IMR-90 (cell line): ENCODE measurements around the gene DUOX1. TPM values are rescaled to one million over a fixed set of nuclear protein-coding genes. Genes with fewer than 3 reads are reported as not detected.

ENCODE experiments used
- ATAC-seq: fragments of 200-7000 bp; cut with Tn5 transposase; 2 replicates; pipeline ENCODE4 v1.9.1; 2020; ENCODE audit warnings: low read depth, mild to moderate bottlenecking, moderate library complexity
- BruUV-seq: library from RNA; stranded (reverse); fragments of 400-500 nt; replicated peaks from 2 replicates; lab custom pipeline; 2021; lab: Mats Ljungman, UMichigan
- CTCF ChIA-PET: fragments of 300-600 bp; formaldehyde crosslinking; extraction: SDS; loops from one replicate; lab custom pipeline; 2021; ENCODE audit warnings: antibody characterized with exemption; lab: Yijun Ruan, JAX
- POLR2A ChIA-PET: fragments of 300-600 bp; sonication (Branson Sonifier 250); formaldehyde crosslinking; loops from one replicate; lab custom pipeline; 2022; ENCODE audit warnings: antibody characterized with exemption; ENCODE audit not compliant: unreplicated experiment; lab: Charles Lee
- DNase-seq: peaks from one replicate; pipeline ENCODE4 v3.0.0; 2013
- H2AFZ ChIP-seq: replicated peaks from 2 replicates; pipeline ENCODE3; 2013; ENCODE audit warnings: low read length, mild to moderate bottlenecking; ENCODE audit not compliant: poor library complexity
- H2AK5ac ChIP-seq: 2 replicates; pipeline ENCODE4 v1.6.1; 2013; ENCODE audit warnings: low read depth, low read length, inconsistent platforms
- H2AK9ac ChIP-seq: replicated peaks from 2 replicates; pipeline ENCODE3; 2013; ENCODE audit warnings: mild to moderate bottlenecking, low read depth, low read length, moderate library complexity; ENCODE audit not compliant: poor library complexity
- H2BK120ac ChIP-seq: 2 replicates; pipeline ENCODE4 v1.6.1; 2013; ENCODE audit warnings: low read depth, low read length, inconsistent platforms
- H2BK15ac ChIP-seq: 3 replicates; pipeline ENCODE4 v1.6.1; 2013; ENCODE audit warnings: low read depth, low read length, inconsistent platforms
- H2BK20ac ChIP-seq: 2 replicates; pipeline ENCODE4 v1.6.1; 2013; ENCODE audit warnings: low read depth, mild to moderate bottlenecking, inconsistent platforms, low read length, moderate library complexity
- H2BK5ac ChIP-seq: 2 replicates; pipeline ENCODE4 v1.6.1; 2013; ENCODE audit warnings: mild to moderate bottlenecking, low read depth, low read length, inconsistent platforms; ENCODE audit not compliant: poor library complexity, severe bottlenecking
- H3K14ac ChIP-seq: replicated peaks from 2 replicates; pipeline ENCODE4 v1.6.1; 2013; ENCODE audit warnings: low read depth, low read length, inconsistent platforms
- H3K18ac ChIP-seq: 2 replicates; pipeline ENCODE4 v1.6.1; 2013; ENCODE audit warnings: low read depth, low read length, control low read depth
- H3K23ac ChIP-seq: 2 replicates; pipeline ENCODE4 v1.6.1; 2013; ENCODE audit warnings: low read depth, low read length, inconsistent platforms
- H3K27ac ChIP-seq: 2 replicates; pipeline ENCODE4 v1.5.1; 2013; ENCODE audit warnings: mild to moderate bottlenecking, control low read depth, low read length; ENCODE audit not compliant: insufficient read depth
- H3K27me3 ChIP-seq: 2 replicates; pipeline ENCODE4 v1.6.1; 2013; ENCODE audit warnings: low read length; ENCODE audit not compliant: control insufficient read depth, insufficient read depth
- H3K36me3 ChIP-seq: 2 replicates; pipeline ENCODE4 v1.6.1; 2013; ENCODE audit warnings: low read length, mixed read lengths; ENCODE audit not compliant: control insufficient read depth, insufficient read depth
- H3K4ac ChIP-seq: 2 replicates; pipeline ENCODE4 v1.6.1; 2013; ENCODE audit warnings: low read depth, low read length, inconsistent platforms
- H3K4me1 ChIP-seq: 2 replicates; pipeline ENCODE4 v1.6.1; 2013; ENCODE audit warnings: low read length, mixed read lengths; ENCODE audit not compliant: control insufficient read depth, insufficient read depth
- H3K4me2 ChIP-seq: 2 replicates; pipeline ENCODE4 v1.6.1; 2013; ENCODE audit warnings: low read depth, mild to moderate bottlenecking, control low read depth, low read length, moderate library complexity
- H3K4me3 ChIP-seq: 2 replicates; pipeline ENCODE4 v1.5.1; 2013; ENCODE audit warnings: low read depth, mild to moderate bottlenecking, control low read depth, low read length, moderate library complexity; ENCODE audit not compliant: insufficient read depth
- H3K56ac ChIP-seq: 2 replicates; pipeline ENCODE4 v1.6.1; 2013; ENCODE audit warnings: low read length, inconsistent platforms; ENCODE audit not compliant: insufficient read depth; ENCODE audit errors: extremely low read depth
- H3K79me1 ChIP-seq, 2 experiments: 2 replicates each; pipeline ENCODE4 v1.6.1; 2013; ENCODE audit warnings: low read length in 2 of 2, inconsistent platforms in 1 of 2, low read depth in 1 of 2
- H3K9ac ChIP-seq: 2 replicates; pipeline ENCODE4 v1.6.1; 2013; ENCODE audit warnings: low read depth, low read length, control low read depth
- H3K9me1 ChIP-seq: 2 replicates; pipeline ENCODE4 v1.6.1; 2013; ENCODE audit warnings: low read length, inconsistent platforms; ENCODE audit not compliant: insufficient read depth
- H3K9me3 ChIP-seq: 2 replicates; pipeline ENCODE4 v1.6.1; 2013; ENCODE audit warnings: low read length; ENCODE audit not compliant: control insufficient read depth, insufficient read depth
- H4K20me1 ChIP-seq: 2 replicates; pipeline ENCODE4 v1.6.1; 2013; ENCODE audit warnings: low read length, inconsistent platforms; ENCODE audit not compliant: insufficient read depth
- H4K5ac ChIP-seq: 2 replicates; pipeline ENCODE4 v1.6.1; 2013; ENCODE audit warnings: mild to moderate bottlenecking, low read depth, low read length, control low read depth
- H4K8ac ChIP-seq, 2 experiments: 2 replicates each; pipeline ENCODE4 v1.6.1; 2013; ENCODE audit warnings: low read depth in 2 of 2, low read length in 2 of 2, control low read depth in 1 of 2, inconsistent platforms in 1 of 2
- H4K91ac ChIP-seq: 2 replicates; pipeline ENCODE4 v1.6.1; 2013; ENCODE audit warnings: low read depth, low read length, inconsistent platforms; ENCODE audit not compliant: insufficient read depth
- CEBPB ChIP-seq: IDR thresholded peaks from 2 replicates; pipeline ENCODE4 v1.6.1; 2012; ENCODE audit warnings: low read depth, low read length, improper control_type of control experiment
- FOS ChIP-seq: fragments of 150-350 bp; IDR thresholded peaks from 2 replicates; pipeline ENCODE4 v1.6.1; 2016; ENCODE audit warnings: low read depth, low read length
- MAFK ChIP-seq: IDR thresholded peaks from 2 replicates; pipeline ENCODE4 v1.6.1; 2012; ENCODE audit warnings: low read depth, low read length, improper control_type of control experiment
- NFE2L2 ChIP-seq: fragments of 150-350 bp; IDR thresholded peaks from 2 replicates; pipeline ENCODE4 v1.6.1; 2016; ENCODE audit warnings: low read depth, mild to moderate bottlenecking, low read length
- POLR2A ChIP-seq: IDR thresholded peaks from 2 replicates; pipeline ENCODE4 v1.6.1; 2012; ENCODE audit warnings: mild to moderate bottlenecking, low read depth, low read length
- RFX5 ChIP-seq: IDR thresholded peaks from 2 replicates; pipeline ENCODE4 v1.8.0; 2012; ENCODE audit warnings: low read depth, mild to moderate bottlenecking, low read length, moderate library complexity
- WGBS, 2 experiments: methylation state at CpG; one replicate each; pipeline versions ENCODE4 v1.1.5 to v1.1.7; 2013; ENCODE audit warnings: missing lambda C conversion rate in 2 of 2; ENCODE audit not compliant: insufficient read length in 1 of 2; ENCODE audit errors: extremely low coverage in 2 of 2; 5-methylcytosine and 5-hydroxymethylcytosine counted together
- dilution Hi-C: fragments of 300-500 bp; cut with HindIII; formaldehyde crosslinking; loops from one replicate; pipeline ENCODE4 v1.14.3; 2018; ENCODE audit warnings: low sequenced_read_pairs; ENCODE audit not compliant: unreplicated experiment
- in situ Hi-C: fragments of 300-500 bp; cut with MboI; formaldehyde crosslinking; loops from 3 replicates; pipeline ENCODE4 v1.14.3; 2019; ENCODE audit warnings: low sequenced_read_pairs, inconsistent platforms, mixed read lengths
- intact Hi-C: fragments of 100-400 bp; cut with micrococcal nuclease; formaldehyde crosslinking; loops from 2 replicates; pipeline ENCODE4 v1.10.0; 2022
- polyA plus RNA-seq, 3 experiments: library from polyadenylated mRNA; depleted of rRNA; stranded (reverse); fragments of >200 nt; gene quantifications; 2 replicates each; pipeline ENCODE4 v1.2.3, GENCODE V29; 2012; ENCODE audit warnings: low replicate concordance in 1 of 3
- total RNA-seq: library from RNA; depleted of rRNA; stranded (reverse); fragments of >200 nt; gene quantifications from 2 replicates; pipeline ENCODE4 v1.2.3, GENCODE V29; 2012
- TF ChIP-seq, protein P1 (sequence below): fragments of 150-350 bp; IDR thresholded peaks from 2 replicates; pipeline ENCODE4 v1.6.1; 2016; ENCODE audit warnings: low read depth, mild to moderate bottlenecking, low read length, moderate library complexity, borderline replicate concordance

The DUOX1 gene
- total and polyA plus RNA-seq, 2 of the 4 experiments (the other 2 are of a cell fraction) = not detected

DNA sequence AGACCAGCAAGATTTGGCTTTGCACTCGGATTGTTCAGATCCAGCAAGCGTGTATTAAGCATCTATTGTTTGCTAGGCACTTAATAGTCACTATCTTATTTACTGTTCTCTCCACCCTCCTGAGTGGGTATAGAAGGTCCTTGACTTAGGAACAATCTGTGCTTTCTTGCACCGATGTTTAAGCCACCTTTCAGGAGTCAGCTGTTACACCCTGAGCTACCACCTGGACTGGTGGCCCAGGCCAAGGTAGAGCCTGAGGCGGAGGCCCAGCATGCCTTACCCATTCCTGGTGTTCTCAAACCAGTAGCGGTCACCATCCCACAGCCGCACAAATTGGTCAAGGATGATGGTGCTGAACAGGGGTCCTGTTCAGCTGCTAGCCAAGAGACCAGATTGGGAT lies 10.0 kb downstream of the DUOX1 start (continued):
- no peak for TF ChIP-seq RFX5
- no peak for TF ChIP-seq CEBPB
- TF ChIP-seq, protein P1, sequence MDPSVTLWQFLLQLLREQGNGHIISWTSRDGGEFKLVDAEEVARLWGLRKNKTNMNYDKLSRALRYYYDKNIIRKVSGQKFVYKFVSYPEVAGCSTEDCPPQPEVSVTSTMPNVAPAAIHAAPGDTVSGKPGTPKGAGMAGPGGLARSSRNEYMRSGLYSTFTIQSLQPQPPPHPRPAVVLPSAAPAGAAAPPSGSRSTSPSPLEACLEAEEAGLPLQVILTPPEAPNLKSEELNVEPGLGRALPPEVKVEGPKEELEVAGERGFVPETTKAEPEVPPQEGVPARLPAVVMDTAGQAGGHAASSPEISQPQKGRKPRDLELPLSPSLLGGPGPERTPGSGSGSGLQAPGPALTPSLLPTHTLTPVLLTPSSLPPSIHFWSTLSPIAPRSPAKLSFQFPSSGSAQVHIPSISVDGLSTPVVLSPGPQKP = no peak

DNA sequence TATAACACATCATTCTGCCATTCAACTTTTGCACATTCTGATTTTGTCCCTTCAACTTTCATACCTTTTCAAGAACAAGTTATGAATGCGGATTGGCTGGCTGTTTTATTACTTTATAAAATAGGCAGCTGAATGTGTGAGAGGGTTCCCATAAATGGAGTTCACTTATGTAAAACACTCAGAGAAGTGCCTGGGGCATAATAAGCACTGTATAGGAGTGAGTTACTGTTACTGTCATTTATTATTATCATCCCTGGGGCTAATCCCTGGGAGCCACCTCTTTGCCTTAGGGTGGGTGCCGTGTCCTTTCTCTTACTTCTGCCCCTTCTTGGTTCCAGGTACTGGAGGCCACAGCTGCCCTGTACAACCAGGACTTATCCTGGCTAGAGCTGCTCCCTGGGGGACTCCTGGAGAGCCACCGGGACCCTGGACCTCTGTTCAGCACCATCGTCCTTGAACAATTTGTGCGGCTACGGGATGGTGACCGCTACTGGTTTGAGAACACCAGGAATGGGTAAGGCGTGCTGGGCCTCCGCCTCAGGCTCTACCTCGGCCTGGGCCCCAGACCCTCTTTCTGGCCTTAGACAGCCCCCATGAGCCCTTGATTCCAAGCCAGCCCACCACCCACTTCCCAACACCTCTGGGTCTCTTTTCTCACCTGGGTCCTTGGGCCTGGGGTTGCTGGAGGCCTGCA lies 10.9 kb downstream of the DUOX1 start:
- no peak overlapping the region for H3K56ac ChIP-seq
- H2BK20ac ChIP-seq = no peak overlapping the region
- no peak overlapping the region for H2AFZ ChIP-seq
- H4K91ac ChIP-seq = no peak overlapping the region
- intact Hi-C loops (no loop called here), dilution Hi-C loops (no loop called here), in situ Hi-C loops (no loop called here)
- H3K79me1 ChIP-seq = no peaks in the 10 kb centered on the region
- H4K8ac ChIP-seq = no peak overlapping the region
- H3K4me3 ChIP-seq = no peak overlapping the region
- no peak overlapping the region for H2AK9ac ChIP-seq
- H2BK5ac ChIP-seq = no peak overlapping the region
- CTCF ChIA-PET = no interaction called here
- H3K27me3 ChIP-seq = peaks cover 54% of the 10 kb centered on the region
- no peak overlapping the region for H2BK15ac ChIP-seq
- H3K4me2 ChIP-seq = no peak overlapping the region
- no peaks in the 10 kb centered on the region for H3K9me1 ChIP-seq
- POLR2A ChIA-PET = no interaction called here
- H4K5ac ChIP-seq = no peak overlapping the region
- no peaks in the 10 kb centered on the region for H3K9me3 ChIP-seq
- no peak overlapping the region for H3K14ac ChIP-seq
- BruUV-seq = no TSS peak
- ATAC-seq = no peak
- no peak overlapping the region for H3K18ac ChIP-seq
- no peak overlapping the region for H2AK5ac ChIP-seq
- 80% methylated on average over 1 of the region's 10 CpGs; no CpG with 5 or more reads in 1 of the 2 experiments for WGBS, 2 experiments
- H3K36me3 ChIP-seq = no peaks in the 10 kb centered on the region
- no peak for DNase-seq
- TF ChIP-seq FOS = no peak
- no peak for TF ChIP-seq MAFK
- no peak for TF ChIP-seq POLR2A
- TF ChIP-seq, protein P1 = no peak
- TF ChIP-seq NFE2L2 = no peak
- no peak overlapping the region for H3K27ac ChIP-seq
- H3K4ac ChIP-seq = no peak overlapping the region
- no peak overlapping the region for H3K9ac ChIP-seq
- no peak overlapping the region for H3K23ac ChIP-seq
- no peaks in the 10 kb centered on the region for H3K4me1 ChIP-seq
- H4K20me1 ChIP-seq = no peaks in the 10 kb centered on the region
- no peak overlapping the region for H2BK120ac ChIP-seq
